NCI-H1417 treated with DMSO at 0.1 percent for 48 hours (cell line): ENCODE data around the gene HIVEP1.
"Not testable (repeated sequence)": the region's sequence is repeated elsewhere in the genome, so short reads cannot be mapped to it uniquely, and the experiment has no call there.

Experiments used
- DNase-seq: peaks from one replicate; lab custom pipeline; 2025; lab: John Stamatoyannopoulos, UW

The HIVEP1 gene

DNA sequence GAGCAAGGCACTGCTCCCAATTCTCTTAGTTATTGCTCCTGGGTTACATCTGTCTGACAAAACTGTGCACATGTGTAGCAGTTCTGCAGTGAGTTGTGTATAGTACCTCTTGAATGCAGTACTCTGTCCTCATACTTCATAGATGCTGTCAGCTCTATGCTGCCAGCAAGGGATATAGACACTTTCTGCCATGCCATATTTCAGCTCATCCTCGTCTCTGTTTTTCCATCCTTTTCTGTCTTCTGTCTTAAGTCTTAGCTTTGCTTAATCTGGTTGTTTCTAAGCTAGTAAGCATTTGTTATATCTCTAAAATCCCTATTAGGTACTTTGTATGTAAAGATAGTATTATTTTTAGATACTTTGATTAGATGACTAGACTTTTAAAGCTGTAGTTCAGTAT is 76.4 kb downstream of the HIVEP1 start:
- DNase-seq, result no peak

DNA sequence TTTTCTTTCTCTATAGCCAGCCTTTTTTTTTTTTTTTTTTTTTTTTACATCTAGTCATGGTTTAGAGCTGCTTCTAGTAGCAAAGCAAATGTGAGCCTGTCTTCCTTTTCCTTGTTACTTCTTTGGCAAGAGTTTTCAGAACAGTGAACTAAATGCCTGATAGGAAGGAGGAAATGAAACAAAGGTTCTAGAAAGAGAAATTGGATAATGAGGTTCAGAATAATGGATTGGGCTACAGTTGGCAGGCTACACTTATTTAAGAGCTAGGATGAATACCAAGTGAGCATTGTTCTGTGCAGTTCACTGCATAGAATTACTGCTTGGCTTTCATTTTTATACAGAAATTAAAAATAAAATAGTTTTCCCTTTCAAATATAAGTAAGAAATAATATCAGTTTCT is 78.6 kb downstream of the HIVEP1 start:
- DNase-seq, result no peak

DNA sequence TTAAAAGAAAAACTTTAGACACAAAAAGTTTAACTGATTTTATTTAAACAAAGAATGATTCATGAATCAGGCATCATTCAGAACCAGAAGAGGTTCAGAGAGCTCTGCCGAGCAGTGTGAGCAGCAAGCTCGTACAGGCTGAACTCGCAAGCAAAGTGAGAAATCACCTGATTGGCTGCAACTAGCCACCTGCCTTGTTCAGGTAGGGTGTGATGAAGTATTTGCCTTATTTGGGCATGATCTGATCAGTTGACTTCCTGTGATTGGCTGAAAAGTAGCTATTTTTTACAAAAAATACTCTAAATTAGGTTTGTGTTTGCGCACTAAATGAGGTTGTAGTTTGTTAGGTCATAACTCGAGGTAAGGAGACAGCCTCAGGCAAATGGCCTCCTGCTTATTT is 80.7 kb downstream of the HIVEP1 start:
- DNase-seq, result no peak

DNA sequence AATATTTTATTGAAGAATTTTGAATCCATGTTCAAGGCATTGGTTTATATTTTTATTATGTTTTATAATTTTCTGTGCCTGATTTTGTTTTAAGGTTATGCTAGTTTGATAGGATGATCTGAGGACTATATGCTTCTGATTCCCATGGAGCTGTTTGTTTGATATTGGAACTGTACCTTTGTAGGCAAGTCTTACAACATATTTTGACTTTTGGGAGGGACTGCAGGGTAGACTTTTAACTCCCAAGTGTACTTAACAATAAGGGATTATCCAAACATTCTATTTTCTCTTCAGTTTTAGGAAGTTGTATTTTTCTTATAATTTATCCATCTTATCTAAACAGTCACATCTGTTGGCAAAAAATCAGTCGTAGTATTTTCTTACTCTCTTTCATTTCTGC is 82.6 kb downstream of the HIVEP1 start:
- no peak for DNase-seq

DNA sequence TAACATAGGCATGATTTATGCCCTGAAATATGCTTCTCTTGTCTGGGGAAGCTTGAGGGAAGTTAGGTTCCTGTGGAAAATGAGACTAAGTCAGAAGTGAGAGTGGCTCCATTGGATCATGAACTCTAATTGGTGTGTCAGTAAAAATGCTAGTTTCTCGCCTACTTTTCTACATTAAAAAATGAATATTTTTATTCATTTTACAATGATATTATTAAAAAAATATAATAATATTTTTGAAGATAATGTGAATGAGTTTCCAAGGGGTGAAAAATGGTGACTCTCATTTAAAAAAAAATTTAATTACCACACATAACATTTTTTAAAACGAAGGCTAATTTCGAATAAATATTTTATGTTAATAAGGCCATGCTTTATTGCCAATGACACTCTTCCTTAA is 84.2 kb downstream of the HIVEP1 start:
- DNase-seq, result no peak

DNA sequence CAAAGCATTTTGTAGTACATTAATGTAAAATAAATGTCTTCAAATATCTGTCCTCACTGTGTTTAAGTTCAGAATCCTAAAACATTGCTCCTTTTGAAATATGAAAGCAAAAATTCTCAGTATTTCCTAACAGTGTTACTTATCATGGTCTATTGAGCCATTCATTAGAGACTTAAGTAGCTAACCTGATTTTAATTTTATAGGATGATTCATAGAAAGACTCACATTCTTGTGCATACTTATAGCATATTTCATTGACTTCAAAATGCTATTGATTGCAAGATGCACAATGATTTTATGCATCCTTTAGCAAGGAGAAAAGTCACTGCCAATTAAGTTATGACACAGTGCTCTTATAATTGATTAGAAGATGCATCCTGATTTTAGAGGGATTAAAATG is 85.7 kb downstream of the HIVEP1 start:
- no peak for DNase-seq

DNA sequence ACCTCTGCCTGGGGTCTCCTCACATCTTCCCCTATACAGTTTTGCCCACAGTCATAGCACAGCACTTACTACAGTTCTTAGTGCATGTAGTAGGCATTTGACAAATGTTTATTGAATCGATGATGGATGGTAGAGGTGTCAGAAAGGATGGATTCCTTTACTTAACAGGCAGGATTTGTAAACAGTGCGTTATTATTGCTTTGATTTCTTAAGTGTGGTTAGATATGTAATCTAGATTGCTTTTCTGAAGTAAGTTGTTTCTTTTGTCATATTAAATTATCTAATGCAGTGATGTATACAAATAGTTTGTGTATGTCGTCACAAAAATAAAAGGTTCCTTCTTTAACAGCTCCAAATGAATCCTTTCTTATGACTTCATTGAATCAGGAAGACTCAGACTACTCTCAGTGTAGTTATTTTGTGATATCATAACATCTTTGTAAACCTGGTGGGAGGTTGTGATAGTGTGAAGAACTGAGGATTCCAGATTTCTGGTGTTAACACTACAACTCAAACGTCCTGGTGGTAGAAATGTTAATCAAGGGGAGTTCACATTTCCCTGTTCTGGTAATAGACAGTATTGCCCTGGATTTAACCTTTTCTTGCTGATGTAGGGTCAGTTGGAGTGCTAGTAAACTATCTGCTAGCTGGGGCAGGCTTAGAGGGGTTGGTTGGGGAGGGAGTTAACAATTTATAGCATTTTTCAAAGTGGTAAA is 87.7 kb downstream of the HIVEP1 start:
- no peak for DNase-seq

DNA sequence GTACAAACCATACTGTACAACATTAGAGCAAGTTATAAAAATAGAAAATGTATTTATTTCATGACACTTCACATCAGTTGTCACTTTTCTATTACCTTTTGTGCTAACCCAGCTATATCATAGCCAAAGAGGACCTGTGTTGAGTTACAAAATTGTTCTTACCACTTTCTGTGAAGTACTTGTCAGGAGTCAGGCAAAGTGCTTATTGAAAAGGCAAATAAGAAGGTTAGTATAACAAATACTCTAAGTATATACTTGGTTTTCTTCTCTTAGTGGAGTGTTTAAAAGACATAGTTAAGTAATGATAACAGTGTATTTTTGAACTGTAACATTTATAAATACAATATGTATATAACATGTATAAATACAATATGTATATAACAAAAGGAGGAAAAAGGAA is 88.9 kb downstream of the HIVEP1 start:
- no peak for DNase-seq

DNA sequence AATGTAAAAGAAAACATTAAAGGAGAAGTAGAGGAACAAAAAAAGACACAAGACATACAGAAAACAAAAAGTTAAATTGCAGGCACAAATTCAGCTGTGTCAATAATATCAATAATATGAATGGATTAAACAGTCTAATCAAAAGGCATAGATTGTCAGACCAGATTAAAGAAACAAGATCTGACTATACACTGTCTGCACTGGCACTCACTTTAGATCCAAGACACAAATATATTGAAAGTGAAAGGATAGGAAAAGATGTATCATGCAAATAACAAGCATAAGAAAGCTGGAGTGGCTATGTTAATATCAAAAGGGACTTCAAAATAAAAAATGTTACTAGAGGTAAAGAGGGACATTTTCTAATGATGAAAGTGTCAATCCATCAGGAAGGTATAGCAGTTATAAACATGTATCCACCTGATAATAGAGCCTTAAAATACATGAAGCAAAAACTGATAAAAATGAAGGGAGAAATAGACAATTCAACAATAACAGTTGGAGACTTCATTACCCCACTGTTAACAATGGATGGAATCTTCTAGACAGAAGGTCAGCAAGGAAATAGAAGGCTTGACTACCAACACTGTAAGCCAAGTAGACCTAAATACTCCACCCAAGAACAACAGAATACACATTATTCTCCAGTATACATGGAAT is 89.7 kb downstream of the HIVEP1 start:
- no peak for DNase-seq

DNA sequence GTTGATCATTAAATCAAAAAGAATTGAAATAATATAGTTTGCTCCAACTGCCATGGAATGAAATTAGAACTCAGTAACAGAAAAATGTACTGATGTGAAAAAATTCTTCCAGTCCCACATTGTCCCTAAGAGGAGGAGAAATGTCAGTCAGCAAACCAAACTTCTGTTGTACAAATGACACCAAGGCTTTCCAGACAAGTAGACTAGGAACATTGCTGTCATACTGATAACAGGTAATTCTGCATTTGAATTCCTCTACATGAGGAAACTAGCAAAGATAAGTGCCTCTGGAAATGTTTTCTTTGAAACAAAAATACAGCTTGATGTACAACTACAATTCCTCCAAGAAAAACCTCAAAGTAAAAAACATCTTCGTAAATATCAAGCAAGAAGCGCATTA is 90.2 kb downstream of the HIVEP1 start:
- no peak for DNase-seq

DNA sequence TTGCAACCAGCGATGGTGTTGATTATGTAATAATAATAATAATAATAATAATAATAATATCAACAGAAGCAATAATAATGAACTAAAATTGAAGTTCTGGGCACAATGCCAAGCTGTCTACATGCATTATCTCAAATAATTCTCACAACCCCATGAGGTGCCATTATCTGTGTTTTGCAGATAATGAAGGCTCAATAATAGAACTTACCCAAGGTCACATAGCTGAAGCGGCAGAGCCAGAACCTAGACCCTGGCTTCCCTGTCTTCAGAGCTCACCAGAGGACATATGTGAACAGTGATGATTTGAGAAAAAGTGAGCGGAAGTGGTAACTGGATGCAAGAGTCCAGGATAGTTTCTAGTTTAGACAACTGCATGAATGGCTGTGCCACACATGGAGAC is 91.0 kb downstream of the HIVEP1 start:
- peak; percentile 33 for DNase-seq

DNA sequence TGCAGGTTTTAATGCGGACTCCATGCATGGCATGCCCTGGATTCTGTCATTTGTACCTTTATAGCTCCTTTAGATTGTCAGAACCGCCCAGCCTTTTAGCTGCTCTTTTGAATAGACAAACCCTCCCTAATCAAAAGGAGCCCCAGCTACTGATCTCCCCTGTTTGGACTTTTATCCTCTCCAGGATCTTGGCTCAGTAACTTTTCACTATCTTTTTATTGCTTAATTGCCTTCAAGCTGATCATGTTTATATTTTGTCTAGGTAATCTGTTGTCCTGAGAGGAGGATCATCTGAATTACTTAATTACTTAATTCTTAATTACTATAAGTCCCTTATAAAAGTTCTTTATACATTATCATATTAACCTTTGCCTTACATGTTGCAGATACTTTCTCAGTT is 93.2 kb downstream of the HIVEP1 start:
- no peak for DNase-seq

DNA sequence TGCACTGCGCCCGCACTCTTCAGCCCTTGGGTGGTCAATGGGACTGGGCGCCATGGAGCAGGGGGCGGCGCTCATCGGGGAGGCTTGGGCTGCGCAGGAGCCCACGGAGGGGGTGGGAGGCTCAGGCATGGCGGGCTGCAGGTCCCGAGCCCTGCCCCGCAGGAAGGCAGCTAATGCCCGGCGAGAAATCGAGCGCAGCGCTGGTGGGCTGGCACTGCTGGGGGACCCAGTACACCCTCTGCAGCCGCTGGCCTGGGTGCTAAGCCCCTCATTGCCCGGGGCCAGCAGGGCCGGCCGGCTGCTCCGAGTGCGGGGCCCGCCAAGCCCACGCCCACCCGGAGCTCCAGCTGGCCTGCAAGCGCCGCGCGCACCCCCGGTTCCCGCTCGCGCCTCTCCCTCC is 96.3 kb downstream of the HIVEP1 start:
- DNase-seq, result not testable (repeated sequence)

DNA sequence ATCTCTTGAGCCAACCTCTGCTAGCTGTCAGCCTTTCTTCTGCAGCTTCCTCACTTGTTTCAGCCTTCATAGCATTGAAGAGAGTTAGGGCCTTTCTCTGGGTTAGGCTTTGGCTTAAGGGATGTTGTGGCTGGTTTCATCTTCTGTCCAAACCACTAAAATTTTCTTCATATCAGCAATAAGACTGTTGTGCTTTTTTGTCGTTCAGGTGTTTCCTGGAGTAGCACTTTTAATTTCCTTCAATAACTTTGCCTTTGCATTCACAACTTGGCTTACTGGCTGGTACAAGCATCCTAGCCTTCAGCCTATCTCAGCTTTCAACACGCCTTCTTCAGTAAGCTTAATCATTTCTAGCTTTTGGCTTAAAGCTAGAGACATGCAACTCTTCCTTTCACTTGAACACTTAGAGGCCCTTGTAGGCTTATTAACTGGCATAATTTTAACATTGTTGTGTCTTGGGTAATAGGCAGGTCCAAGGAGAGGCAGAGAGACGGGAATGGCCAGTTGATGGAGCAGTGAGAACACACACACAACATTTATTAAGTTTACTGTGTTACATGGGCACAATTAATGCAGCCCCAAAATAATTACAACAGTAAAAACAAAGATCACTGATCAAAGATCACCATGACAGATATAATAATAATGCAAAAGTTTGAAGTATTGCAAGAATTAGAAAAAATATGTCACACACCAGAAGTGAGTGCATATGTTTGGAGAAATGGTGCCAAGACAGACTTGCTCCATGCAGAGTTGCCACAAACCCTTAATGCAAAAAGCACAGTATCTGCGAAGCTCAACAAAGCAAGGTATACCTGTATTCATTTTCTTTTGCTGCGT is 98.6 kb downstream of the HIVEP1 start:
- DNase-seq, result no peak

DNA sequence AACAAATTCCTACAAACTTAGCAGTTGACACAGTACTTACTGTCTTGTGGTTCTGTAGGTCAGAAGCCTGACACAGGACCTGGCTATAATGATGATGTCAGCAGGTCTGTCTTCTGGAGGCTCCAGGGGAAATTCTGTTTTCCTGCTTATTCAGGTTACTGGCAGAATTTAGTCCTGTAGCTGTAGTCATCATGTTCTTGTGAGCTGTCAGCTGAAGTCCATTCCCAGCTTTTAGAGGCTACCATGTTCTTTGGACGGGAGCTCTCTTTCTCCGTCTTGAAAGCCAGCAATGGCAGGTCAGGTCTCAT is 99.2 kb downstream of the HIVEP1 start:
- no peak for DNase-seq

DNA sequence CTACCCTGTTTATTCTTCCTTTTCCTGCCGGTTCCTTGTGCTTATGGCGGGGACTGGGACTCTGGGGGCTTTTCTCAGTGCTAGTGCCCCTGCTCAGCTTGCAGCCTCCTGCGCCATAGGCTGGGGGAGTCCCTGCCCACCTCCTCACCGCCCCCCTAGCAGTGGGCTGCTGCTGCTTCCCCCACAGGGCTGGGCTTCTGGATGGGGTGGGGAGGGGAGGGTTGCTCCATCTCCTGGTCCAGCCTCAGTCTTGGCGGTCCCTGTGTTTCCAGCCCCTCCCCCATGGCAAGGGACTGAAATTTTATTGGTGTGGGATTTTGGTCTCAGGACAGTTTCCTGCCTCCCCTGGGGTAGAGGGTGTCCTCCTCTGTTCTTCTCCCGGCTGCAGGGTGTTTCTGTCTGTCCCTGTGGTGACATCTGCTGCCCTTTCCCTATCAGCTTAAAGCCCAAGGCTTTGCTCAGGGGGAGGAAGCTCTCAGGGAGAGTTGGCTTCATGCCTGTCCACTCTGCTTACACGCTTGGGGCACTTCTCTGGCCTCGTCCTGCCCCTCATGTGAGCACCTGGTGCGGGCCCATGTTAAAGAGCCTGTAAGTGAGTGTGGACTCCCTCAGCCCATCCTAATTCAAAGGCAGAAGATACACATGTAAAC is 100.6 kb downstream of the HIVEP1 start:
- no peak for DNase-seq

DNA sequence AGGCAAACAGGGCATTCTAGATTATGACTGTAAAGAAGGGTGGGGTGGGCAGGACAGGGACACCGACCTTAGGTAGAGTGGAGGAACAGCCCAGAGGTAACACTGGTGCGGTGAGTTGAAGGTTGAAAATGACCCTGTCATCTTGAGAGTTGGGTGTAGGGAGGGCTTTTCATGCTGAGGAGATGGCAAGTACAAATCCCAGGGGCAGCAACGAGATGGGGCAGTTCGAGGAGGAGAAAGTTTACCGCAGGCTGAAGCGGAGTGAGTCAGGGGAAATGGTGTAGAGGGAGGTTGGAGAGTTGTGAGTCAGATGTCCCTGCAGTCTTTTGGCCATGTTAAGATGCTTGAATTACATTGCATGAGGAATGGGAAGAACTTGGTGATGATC is 101.1 kb downstream of the HIVEP1 start:
- no peak for DNase-seq

DNA sequence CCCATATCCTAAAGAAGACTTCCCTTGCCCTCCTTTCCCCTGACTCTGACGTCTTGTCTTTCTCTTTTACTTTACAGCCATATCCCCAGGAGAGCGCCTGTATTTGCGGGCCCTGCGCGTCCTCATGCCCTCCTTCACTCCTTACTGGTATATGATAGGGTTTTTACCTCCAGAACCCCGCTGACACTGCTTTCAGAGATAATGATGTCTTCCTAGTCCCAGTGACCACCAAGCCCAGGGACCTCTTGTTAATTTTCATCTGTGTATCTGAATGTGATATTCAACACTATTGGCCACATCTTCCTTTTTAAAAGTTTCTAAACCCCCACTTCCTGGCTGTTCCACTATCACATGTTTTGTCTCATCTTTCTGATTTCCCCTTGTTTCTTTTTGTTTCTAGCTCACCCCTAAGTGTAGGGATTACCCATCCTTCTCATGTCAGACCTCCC is 102.0 kb downstream of the HIVEP1 start:
- no peak for DNase-seq

DNA sequence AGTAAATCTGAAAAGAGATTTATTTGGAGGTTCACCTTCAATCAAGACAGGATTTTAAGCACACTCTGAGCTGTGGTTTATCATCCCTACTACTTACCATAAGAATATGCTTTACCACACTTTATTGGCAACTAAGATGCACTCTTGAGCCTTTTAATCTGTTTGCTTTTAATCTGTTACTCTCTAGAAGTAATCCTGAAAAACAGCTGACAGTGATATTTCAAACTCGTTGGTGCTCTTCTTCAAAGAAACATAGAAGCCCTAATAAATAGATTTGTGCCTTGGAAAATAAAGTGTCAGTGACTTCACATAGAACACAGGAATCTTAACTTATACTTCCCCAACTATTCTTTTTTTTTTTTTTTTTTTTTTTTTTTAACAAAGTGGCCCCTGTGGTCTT is 102.9 kb downstream of the HIVEP1 start:
- DNase-seq, result no peak

DNA sequence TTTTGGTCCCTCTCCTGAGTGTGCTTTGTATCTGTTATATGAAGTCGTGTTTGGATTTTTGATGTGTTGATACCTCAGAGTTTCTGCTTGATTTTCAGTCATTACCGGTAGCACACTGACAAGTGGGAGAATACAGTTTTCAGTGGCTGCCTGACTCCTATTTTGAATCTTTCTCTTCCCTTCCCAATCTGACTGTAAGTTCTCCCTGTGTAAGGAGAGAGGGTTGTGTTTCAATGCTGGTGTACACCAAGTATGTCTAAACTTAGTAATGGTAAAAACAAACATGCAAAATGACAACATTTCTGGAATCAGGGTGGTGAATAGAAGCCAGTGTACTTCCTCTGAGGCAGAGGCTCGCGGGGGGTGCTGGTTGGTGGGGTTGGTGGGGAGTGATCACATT is 103.4 kb downstream of the HIVEP1 start:
- no peak for DNase-seq

DNA sequence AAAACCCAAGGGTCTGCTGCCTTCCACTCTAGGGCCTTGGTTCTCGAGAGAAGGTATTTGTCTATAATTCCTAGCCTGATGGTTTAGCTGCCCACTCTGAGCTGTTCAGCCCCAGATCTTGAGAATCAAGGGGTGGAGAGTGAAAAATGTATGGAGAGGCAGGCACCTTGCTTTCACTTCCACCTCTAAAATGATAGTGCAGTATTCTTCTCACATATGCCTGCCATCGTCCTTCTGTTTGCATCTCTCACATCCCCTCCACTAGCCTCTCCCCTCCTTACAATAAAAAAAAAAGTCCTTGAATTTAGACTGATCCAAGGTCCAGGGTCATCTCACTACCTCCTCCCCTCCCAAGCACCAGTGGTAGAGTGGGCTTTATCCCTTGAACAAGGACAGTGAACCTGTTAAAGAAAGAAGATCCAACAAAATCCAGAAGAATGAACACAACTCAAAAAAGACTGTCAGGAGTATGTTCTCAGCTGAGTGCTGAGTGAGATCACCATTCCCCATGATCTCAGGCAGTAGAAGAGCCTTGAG is 104.2 kb downstream of the HIVEP1 start:
- DNase-seq, result no peak

DNA sequence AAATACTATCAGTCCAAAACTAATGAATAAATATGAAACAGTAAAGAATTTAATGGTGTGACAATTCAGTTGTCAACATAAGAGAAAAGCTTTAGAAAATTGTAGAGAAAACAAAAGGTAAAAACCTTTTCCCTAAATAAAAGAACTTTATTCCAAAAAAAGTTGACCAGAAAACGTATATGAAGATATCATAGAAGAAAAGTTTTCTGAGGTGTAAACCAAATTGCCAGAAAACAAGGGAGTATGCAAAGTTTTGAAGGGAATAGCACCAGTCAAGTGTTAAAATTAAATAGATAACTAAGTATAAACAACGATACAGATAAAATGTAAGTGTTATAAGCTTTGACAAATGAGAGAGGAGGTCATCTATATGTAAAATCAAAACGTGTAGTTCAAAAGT is 104.9 kb downstream of the HIVEP1 start:
- DNase-seq, result no peak

DNA sequence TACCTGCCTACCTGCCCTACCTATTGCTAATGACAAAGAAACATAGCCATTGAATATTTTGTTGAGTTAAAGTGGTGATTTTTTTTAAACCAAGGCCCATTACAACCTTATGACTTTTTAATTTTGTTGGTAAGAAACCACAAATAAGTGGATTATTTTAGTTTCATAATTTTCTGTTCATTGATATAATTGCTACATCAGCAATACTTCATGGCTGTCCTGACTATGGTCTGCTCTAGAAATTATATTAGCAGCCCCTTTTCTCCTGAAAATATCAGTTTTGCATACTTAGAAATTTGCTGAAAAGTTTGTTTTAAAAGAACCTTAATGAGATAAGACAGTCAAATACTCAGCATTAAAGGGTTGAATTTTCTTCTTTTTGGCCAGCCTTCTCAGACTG is 106.5 kb downstream of the HIVEP1 start:
- DNase-seq, result no peak
